Kasumi-1 (cell line): Measurements from ENCODE around the gene C2orf66.

ENCODE experiments used
- DNase-seq, 2 experiments: peaks; one replicate each; lab custom pipeline; 2025; lab: John Stamatoyannopoulos, UW

C2orf66 gene

DNA sequence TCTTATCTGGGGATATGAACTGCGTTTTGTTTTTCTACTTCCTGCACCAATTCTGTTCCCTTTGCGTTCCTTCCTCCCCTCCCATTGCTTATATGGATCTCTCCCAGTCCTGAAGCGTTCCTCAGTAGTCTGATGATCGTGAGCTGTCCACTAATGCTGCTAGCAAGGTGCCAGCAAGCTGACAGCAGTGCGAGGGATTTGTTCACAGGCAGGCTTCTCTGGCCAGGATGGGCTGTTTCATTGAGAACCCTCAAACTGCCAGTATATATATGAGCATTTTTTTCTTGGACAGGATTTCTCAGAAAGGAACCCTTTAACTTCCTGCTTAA, 49.8 kb downstream of the C2orf66 start:
- no peak for DNase-seq

DNA sequence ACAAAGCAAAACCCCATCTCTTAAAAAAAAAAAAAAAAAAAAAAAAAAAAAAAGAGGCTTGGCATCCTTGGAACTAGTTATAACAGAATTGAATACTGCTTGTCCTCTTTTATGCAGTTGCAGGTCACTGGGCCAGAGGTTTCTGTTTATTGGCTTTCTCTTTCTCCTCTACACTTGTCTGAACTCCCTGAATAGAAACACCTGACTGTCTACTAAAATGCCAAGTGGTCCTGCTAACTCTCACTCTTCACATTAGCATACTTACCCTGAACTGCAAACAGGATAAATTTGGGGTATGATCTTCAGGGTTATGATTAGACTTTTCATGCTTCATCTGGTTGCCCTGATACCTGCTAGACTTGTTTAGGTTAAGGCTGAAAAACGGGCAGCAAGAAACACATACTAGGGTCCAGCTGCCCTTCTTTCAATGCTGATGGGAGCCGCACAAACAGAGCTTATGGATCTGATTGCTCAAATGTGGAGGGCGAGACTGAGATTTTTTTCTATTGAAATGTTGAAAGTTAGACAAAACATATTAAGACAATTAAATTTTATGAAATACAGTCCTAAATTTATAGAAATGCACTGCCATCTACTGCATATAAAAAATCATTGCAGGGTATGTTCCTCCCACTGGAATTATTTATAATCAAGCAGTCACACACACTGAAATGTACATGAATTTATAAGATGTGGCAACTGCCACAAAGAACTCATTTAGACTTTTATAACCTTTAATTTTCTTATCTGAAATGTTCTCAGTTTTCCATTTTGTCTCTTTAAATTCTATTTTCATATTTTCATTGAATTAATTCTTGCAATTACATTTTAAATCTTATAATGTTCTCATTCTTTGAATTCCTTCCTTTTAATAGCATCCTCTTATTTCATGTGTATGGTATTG, 50.4 kb downstream of the C2orf66 start:
- DNase-seq, result peak; percentile 34 to 62
